Natural killer cell (primary cell): ENCODE measurements around the gene TACC2. TPM values are rescaled to one million over a fixed set of nuclear protein-coding genes. Genes with fewer than 3 reads are reported as not detected.

Source experiments
- ATAC-seq, 3 donors: fragments of 150-1000 bp in 2 of 3; fragments of 200-7000 bp in 1 of 3; cut with Tn5 transposase; 1 replicate in 1 of 3; 2 replicates in 2 of 3; pipeline ENCODE4 v1.10.0; 2021; ENCODE audit warnings: mild to moderate bottlenecking in 2 of 3, moderate library complexity in 2 of 3
- DNase-seq, 2 donors: peaks; one replicate each; pipeline versions ENCODE4 v3.0.0 to v3.0.0-alpha.2; 2013 to 2021; ENCODE audit warnings: mixed read lengths in 1 of 2
- H3K27ac ChIP-seq: one replicate; pipeline ENCODE4 v1.5.1; 2013; ENCODE audit warnings: mild to moderate bottlenecking, low read length
- H3K27me3 ChIP-seq: one replicate; pipeline ENCODE4 v1.6.1; 2013; ENCODE audit warnings: low read length; ENCODE audit not compliant: control insufficient read depth, insufficient read depth
- H3K36me3 ChIP-seq: one replicate; pipeline ENCODE4 v1.6.1; 2013; ENCODE audit warnings: low read length; ENCODE audit not compliant: control insufficient read depth, insufficient read depth
- H3K4me1 ChIP-seq: one replicate; pipeline ENCODE4 v1.6.1; 2013; ENCODE audit warnings: low read length; ENCODE audit not compliant: control insufficient read depth, insufficient read depth
- H3K4me3 ChIP-seq: one replicate; pipeline ENCODE4 v1.5.1; 2013; ENCODE audit warnings: low read length
- H3K9me3 ChIP-seq: one replicate; pipeline ENCODE4 v1.6.1; 2013; ENCODE audit warnings: low read length; ENCODE audit not compliant: control insufficient read depth, insufficient read depth
- H3K27ac Mint-ChIP-seq, 2 donors: one replicate each; pipeline ENCODE4 v1.8.0; 2022; ENCODE audit warnings: mild to moderate bottlenecking in 2 of 2, mixed read lengths in 2 of 2, moderate library complexity in 1 of 2
- H3K27me3 Mint-ChIP-seq, 2 donors: one replicate each; pipeline ENCODE4 v1.8.0; 2022; ENCODE audit warnings: low read depth in 2 of 2, mixed read lengths in 2 of 2
- H3K36me3 Mint-ChIP-seq: one replicate; pipeline ENCODE4 v1.8.0; 2022; ENCODE audit warnings: mixed read lengths
- H3K4me1 Mint-ChIP-seq, 2 donors: one replicate each; pipeline ENCODE4 v1.8.0; 2022; ENCODE audit warnings: mixed read lengths in 2 of 2
- H3K4me3 Mint-ChIP-seq: one replicate; pipeline ENCODE4 v1.8.0; 2022; ENCODE audit warnings: mild to moderate bottlenecking, moderate library complexity, mixed read lengths
- H3K9me3 Mint-ChIP-seq, 2 donors: one replicate each; pipeline ENCODE4 v1.8.0; 2022; ENCODE audit warnings: mixed read lengths in 2 of 2
- WGBS: methylation state at CpG from one replicate; pipeline ENCODE4 v1.1.7; 2013; ENCODE audit warnings: missing lambda C conversion rate; ENCODE audit not compliant: insufficient coverage; 5-methylcytosine and 5-hydroxymethylcytosine counted together
- intact Hi-C: fragments of 100-400 bp; cut with micrococcal nuclease; formaldehyde crosslinking; loops from one replicate; pipeline ENCODE4 v1.14.2; 2022
- total RNA-seq, 4 donors: library from RNA; stranded (reverse); fragments of 120-200 nt in 1 of 4; gene quantifications; one replicate each; pipeline versions ENCODE4 v1.2.3 to v1.2.4, GENCODE V29; 2013 to 2022
- TF ChIP-seq, protein P1 (sequence below): fragments of 200-600 bp; IDR thresholded peaks from one replicate; pipeline ENCODE4 v1.8.0; 2022; ENCODE audit warnings: antibody characterized with exemption

Gene TACC2
- total RNA-seq, 3 donors from 2014 or later (not counting 1 experiment from before 2014, with no cell fraction given), result not detected

- 72% methylated on average over 3 of the region's 3 CpGs for WGBS
- Histone ChIP-seq H3K4me3 (no peak overlapping the region), H3K27me3 (no peaks in the 10 kb centered on the region), H3K4me1 (no peaks in the 10 kb centered on the region), H3K36me3 (no peaks in the 10 kb centered on the region), H3K9me3 (no peaks in the 10 kb centered on the region), H3K27ac (no peak overlapping the region)
- TF ChIP-seq, protein P1, sequence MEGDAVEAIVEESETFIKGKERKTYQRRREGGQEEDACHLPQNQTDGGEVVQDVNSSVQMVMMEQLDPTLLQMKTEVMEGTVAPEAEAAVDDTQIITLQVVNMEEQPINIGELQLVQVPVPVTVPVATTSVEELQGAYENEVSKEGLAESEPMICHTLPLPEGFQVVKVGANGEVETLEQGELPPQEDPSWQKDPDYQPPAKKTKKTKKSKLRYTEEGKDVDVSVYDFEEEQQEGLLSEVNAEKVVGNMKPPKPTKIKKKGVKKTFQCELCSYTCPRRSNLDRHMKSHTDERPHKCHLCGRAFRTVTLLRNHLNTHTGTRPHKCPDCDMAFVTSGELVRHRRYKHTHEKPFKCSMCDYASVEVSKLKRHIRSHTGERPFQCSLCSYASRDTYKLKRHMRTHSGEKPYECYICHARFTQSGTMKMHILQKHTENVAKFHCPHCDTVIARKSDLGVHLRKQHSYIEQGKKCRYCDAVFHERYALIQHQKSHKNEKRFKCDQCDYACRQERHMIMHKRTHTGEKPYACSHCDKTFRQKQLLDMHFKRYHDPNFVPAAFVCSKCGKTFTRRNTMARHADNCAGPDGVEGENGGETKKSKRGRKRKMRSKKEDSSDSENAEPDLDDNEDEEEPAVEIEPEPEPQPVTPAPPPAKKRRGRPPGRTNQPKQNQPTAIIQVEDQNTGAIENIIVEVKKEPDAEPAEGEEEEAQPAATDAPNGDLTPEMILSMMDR, result no peak
- Mint-ChIP-seq H3K4me3 (no peak overlapping the region), H3K4me1 (no peaks in the 10 kb centered on the region), H3K27me3 (peaks cover 6 to 20% of the 10 kb centered on the region in 2 donors), H3K27ac (no peak overlapping the region), H3K36me3 (no peaks in the 10 kb centered on the region), H3K9me3 (no peaks in the 10 kb centered on the region)
- intact Hi-C loops, result no loop called here
- ATAC-seq (no peak), DNase-seq (no peak)
Measured at GRCh38 chr10:122096705-122097104, 107.7 kb downstream of the TACC2 start.

DNA sequence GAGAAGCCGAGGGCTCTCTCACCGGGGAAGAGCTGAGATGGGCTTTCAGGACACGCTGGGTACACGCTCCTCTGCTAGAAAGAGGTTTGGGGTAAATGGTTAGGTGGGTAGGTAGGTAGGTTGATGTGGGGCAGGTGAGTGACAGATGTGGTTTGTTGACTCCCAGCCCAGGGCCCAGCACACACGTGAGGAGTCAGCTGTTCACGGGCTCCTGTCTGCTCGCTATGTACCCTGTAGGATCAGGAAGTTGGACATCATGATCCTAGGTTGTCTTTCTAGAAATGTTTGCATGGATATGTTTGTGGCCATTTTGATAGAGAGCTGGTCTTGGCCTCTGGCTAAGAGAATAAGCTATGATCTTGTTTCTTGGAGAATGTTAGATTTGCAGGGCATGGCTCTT, 109.0 kb downstream of the TACC2 start:
- Histone ChIP-seq H3K4me3 (no peak overlapping the region), H3K4me1 (no peaks in the 10 kb centered on the region), H3K9me3 (no peaks in the 10 kb centered on the region), H3K27ac (no peak overlapping the region), H3K27me3 (no peaks in the 10 kb centered on the region), H3K36me3 (no peaks in the 10 kb centered on the region)
- no peak for ATAC-seq
- H3K27ac Mint-ChIP-seq, result no peak overlapping the region
- H3K4me1 Mint-ChIP-seq, result no peaks in the 10 kb centered on the region
- H3K27me3 Mint-ChIP-seq, result peaks cover 6 to 10% of the 10 kb centered on the region in 2 donors
- no peaks in the 10 kb centered on the region for H3K9me3 Mint-ChIP-seq
- no peaks in the 10 kb centered on the region for H3K36me3 Mint-ChIP-seq
- TF ChIP-seq, protein P1, result no peak
- intact Hi-C loops, result no loop called here
- no peak overlapping the region for H3K4me3 Mint-ChIP-seq
- 78% methylated on average over 7 of the region's 7 CpGs for WGBS
- DNase-seq, result no peak

DNA sequence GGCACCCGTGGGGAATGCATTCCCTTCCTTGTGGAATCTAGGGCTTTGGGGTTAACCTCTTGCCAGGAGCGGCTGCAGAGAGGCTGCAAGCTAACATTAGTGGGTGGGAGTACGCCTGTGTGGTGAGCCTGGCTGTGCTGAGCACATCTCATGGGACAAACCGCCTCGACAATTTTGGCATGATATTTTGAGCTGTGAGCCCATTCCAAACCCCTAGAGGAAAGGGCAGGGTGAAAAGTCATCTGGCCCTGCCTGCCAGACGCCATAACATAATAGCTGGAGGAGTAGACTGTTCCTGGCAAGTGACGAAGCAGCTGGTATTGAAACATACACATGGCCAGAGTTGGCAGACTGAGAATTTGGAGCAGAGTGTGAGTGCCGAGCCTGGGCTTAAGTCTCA, 110.0 kb downstream of the TACC2 start:
- Histone ChIP-seq H3K9me3 (no peaks in the 10 kb centered on the region), H3K4me1 (no peaks in the 10 kb centered on the region), H3K36me3 (no peaks in the 10 kb centered on the region), H3K27ac (no peak overlapping the region), H3K4me3 (no peak overlapping the region), H3K27me3 (no peaks in the 10 kb centered on the region)
- peaks cover 0 to 8% of the 10 kb centered on the region in 2 donors for H3K27me3 Mint-ChIP-seq
- ATAC-seq (no peak), DNase-seq (no peak)
- H3K4me1 Mint-ChIP-seq, result no peaks in the 10 kb centered on the region
- H3K4me3 Mint-ChIP-seq, result no peak overlapping the region
- H3K36me3 Mint-ChIP-seq, result no peaks in the 10 kb centered on the region
- H3K9me3 Mint-ChIP-seq, result no peaks in the 10 kb centered on the region
- intact Hi-C loops, result no loop called here
- no peak overlapping the region for H3K27ac Mint-ChIP-seq
- TF ChIP-seq, protein P1, result no peak
- 81% methylated on average over 8 of the region's 8 CpGs for WGBS

DNA sequence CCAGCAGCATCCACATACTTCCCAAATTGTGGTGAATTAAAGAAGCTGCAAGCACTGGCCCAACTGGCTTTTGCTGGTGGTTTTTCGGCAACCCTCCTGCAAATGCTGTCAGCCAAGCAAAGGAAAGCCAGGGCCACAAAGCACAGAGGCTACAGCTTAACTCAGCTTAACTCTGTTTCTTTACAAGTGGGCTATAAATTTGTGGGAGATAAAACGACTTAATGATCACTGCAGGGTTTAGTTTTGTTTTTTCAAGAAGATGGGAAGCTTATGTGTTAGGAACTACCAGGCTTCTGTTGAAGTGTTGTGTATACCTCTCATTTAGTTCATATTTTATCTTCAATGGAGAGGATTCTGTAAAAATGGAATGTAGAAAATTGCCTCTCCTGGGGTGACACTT, 110.6 kb downstream of the TACC2 start:
- intact Hi-C loops, result no loop called here
- H3K27me3 ChIP-seq, result no peaks in the 10 kb centered on the region
- H3K9me3 ChIP-seq, result no peaks in the 10 kb centered on the region
- no peaks in the 10 kb centered on the region for H3K36me3 Mint-ChIP-seq
- peaks cover 0 to 8% of the 10 kb centered on the region in 2 donors for H3K27me3 Mint-ChIP-seq
- no peaks in the 10 kb centered on the region for H3K4me1 Mint-ChIP-seq
- no peaks in the 10 kb centered on the region for H3K4me1 ChIP-seq
- TF ChIP-seq, protein P1, result no peak
- ATAC-seq (no peak), DNase-seq (no peak)
- no peak overlapping the region for H3K27ac ChIP-seq
- H3K36me3 ChIP-seq, result no peaks in the 10 kb centered on the region
- no peak overlapping the region for H3K4me3 Mint-ChIP-seq
- no peak overlapping the region for H3K27ac Mint-ChIP-seq
- 60% methylated on average over 2 of the region's 2 CpGs for WGBS
- H3K9me3 Mint-ChIP-seq, result no peaks in the 10 kb centered on the region
- no peak overlapping the region for H3K4me3 ChIP-seq
